DMS114 treated with DMSO at 0.1 percent for 48 hours (cell line): ENCODE data around the gene FRAS1.
"Not testable (repeated sequence)": the region's sequence is repeated elsewhere in the genome, so short reads cannot be mapped to it uniquely, and the experiment has no call there.

Experiments used
- DNase-seq: peaks from one replicate; lab custom pipeline; 2025; ENCODE audit not compliant: unreplicated experiment; lab: John Stamatoyannopoulos, UW

The FRAS1 gene

GRCh38 chr4:78267790-78268189 lies 210.7 kb downstream of the FRAS1 start:
- DNase-seq, result no peak

DNA sequence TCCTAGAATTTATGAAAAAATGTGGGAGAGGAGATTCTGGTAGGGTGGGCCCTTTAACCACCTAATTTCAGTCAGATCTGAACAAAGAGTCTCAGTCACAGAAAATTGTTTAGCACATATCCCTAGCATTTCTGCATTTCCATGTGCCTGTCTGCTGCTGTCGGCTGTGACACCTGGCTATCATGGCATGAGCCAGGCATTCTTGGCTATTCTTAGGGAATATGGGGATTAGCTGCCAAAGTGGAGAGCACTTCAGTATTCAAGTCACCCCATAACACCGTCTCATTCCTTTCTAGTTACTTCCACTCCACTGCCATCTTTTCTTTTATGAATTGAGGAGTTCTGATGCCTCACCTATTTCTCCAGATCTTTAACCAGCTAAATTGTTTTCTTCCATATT lies 211.5 kb downstream of the FRAS1 start:
- DNase-seq, result no peak

GRCh38 chr4:78275450-78275849 lies 218.3 kb downstream of the FRAS1 start:
- DNase-seq, result not testable (repeated sequence)

- no peak for DNase-seq
Measured at GRCh38 chr4:78286281-78286680, 229.2 kb downstream of the FRAS1 start.

GRCh38 chr4:78288327-78288726 lies 231.2 kb downstream of the FRAS1 start:
- DNase-seq, result no peak

- no peak for DNase-seq
Measured at GRCh38 chr4:78291277-78291676, 234.2 kb downstream of the FRAS1 start.

- no peak for DNase-seq
Measured at GRCh38 chr4:78292341-78292740, 235.2 kb downstream of the FRAS1 start.

- DNase-seq, result no peak
Measured at GRCh38 chr4:78292856-78293255, 235.7 kb downstream of the FRAS1 start.

DNA sequence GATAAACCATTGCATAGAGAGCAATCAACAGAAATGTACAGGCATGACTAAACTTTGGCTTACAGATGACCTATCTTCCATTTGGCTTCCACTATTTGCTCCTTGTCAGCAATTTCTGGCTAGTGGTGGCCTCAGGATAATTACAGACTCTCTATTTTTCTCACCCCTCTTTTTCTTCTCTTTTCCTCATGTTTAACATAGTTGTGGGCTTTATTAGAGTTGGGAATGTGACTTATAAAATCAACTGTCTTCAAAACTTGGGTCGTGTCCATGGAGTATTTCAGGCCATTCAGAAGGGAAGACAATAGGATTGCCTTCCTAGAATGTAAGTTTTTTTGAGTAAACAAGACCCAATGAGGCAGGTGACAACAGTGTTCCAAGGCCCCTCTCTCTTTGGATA lies 236.2 kb downstream of the FRAS1 start:
- DNase-seq, result no peak

DNA sequence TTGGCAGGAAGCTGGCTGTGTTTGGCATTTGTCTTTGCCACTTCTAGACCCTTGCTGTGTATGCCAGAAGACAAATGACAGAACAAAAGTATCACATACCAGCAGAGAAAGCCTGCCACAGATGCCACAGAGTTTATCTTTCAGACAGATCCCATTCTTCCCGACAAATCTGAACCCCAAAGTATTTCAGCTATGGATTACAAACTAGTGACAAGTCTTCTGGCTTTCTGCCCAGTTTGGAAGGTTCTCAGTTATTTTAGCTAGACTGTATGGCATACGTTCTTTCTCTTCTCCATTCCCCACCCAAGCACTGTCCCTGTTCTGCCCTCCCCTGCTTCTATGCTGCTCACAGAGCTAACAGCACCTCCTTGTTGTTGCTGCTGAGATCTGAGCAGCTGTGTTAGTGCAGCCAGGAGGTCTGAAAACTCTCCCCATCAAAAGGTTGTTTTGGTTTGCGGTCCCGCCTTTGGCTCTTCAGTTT lies 236.7 kb downstream of the FRAS1 start:
- no peak for DNase-seq

- DNase-seq, result no peak
Measured at GRCh38 chr4:78296261-78296660, 239.1 kb downstream of the FRAS1 start.

DNA sequence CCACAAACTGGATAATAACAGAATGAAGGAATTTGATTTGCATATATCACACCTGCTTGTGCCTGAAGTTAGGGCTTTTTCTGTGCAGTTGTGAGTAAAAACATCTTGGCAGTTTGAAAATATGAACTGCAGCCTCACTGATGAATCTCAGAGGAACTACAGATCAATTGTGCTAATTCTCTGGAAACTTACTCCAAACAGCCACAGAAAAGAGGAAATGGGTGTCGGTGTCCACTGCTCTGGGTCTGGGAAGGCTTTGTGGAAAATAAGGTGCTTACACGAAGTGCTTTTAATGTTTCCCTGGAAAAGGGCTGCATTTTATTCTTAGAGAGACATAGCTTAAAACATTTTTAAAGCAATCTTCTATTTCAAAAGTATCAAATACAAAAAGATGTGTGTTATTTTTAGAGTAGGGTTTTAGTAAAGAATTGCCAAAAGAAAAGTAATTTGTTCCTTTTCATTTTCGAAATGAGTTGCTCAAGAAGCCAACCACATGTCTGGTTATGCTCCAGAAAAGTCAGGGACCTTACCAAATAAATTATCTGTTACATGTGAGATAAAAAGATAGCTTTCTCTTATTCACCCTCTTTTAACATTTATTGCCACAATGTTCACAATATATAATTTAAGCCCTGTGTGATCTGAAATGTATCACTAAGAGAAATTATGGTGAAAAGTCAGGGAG lies 240.1 kb downstream of the FRAS1 start:
- DNase-seq, result no peak

DNA sequence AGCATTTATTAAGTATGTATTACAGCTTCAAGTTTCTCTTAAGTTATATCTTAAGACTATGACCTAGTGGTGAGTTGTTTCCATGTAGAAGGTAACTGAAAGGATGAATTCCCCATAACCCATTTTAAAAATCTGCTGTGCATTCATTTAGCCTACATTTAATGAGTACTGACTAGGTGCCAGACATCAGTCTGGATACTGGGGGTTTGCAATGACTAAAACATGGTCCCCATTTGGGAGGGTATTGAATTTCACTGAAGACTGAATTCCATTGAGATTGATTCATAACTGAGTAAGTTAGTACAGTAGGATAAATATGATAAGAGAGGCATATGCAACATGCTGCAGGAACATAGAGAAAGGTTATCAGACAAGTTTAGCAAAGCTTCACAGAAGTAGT lies 241.5 kb downstream of the FRAS1 start:
- no peak for DNase-seq

DNA sequence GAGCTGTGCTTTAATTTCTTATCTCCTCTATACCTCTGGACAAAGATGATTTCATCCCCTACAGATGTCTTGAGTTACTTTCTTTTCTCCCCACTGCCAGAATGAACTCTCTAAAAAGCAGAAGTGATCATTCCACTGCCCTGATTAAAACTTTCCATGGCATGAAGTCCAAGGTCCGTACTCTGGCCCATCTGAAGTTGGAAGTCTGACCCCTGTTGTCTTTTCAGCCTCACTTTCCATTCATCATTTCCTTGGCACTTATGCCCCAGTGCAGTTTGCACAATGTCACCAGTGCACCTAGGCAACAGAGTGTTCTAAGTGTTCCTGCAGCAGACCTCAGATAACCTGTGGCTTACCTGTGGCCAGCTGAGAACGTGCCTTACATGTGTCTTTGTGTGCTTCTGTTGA lies 242.4 kb downstream of the FRAS1 start:
- DNase-seq, result no peak

DNA sequence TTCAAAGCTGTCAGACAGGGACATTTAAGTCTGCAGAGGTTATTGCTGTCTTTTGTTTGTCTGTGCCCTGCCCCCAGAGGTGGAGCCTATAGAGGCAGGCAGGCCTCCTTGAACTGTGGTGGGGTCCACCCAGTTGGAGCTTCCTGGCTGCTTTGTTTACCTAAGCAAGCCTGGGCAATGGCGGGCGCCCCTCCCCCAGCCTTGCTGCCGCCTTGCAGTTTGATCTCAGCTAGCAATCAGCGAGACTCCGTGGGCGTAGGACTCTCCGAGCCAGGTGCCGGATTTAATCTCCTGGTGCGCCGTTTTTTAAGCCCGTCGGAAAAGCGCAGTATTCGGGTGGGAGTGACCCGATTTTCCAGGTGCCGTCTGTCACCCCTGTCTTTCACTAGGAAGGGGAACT lies 250.1 kb downstream of the FRAS1 start:
- not testable (repeated sequence) for DNase-seq

GRCh38 chr4:78308517-78308916 lies 251.4 kb downstream of the FRAS1 start:
- DNase-seq, result no peak

- no peak for DNase-seq
Measured at GRCh38 chr4:78309352-78309751, 252.2 kb downstream of the FRAS1 start.

GRCh38 chr4:78310007-78310739 lies 253.1 kb downstream of the FRAS1 start:
- no peak for DNase-seq

GRCh38 chr4:78310740-78311115 lies 253.6 kb downstream of the FRAS1 start:
- DNase-seq, result no peak

GRCh38 chr4:78311306-78311705 lies 254.2 kb downstream of the FRAS1 start:
- DNase-seq, result no peak

DNA sequence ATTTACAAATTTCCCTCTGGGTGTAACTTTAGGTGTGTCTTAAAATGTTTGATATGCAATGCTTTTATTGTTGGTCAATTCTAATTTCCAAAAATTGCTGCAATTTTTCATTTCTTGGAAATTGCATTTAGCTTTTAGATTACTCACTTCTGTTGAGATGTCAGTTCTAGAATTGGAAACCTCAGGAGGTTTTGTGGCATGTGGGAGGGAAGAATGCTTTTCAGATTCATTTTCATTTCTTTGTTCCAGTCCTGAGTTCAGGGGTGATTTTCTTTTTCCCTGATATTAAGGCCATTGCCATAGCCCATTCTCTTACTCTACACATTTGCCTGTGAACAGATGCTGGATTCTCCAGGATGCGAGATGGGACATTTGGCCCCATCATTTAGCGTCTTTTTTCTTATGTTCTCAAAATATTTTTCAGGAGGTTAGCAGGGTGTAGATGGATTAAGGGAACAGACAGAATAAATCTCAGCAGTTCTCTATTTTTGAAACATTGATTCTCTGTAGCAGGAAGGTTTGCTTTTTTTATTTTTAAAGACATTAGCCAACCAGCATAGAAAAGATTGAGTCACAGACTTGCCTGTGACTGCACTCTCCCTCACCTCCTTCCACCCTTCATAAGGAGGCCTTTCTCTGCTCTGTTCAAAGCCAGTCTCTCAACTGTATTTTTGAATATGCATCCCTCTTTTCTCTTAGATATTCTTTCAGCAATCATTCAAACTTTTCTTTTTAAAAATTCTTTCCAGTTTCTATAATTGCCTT lies 256.0 kb downstream of the FRAS1 start:
- DNase-seq, result no peak

GRCh38 chr4:78313754-78314120 lies 256.6 kb downstream of the FRAS1 start:
- DNase-seq, result no peak
